Astrocyte (in vitro differentiated cells and primary cell): Measurements from ENCODE around the gene FAHD1. TPM values are rescaled to one million over a fixed set of nuclear protein-coding genes. Genes with fewer than 3 reads are reported as not detected.
A peak's percentile ranks its signal among the peaks of the same experiment; 100 is the strongest.

Experiments used
- DNase-seq: peaks from one replicate; pipeline ENCODE4 v3.0.0-alpha.2; 2010; ENCODE audit warnings: low read depth
- FAIRE-seq: peaks from 2 replicates; lab custom pipeline; 2011; peaks lifted over from hg19 to GRCh38; lab: Jason Lieb, UNC
- H2AFZ ChIP-seq: 2 replicates; pipeline ENCODE4 v1.6.0; 2012; ENCODE audit warnings: low read depth, low read length, inconsistent platforms
- H3K27ac ChIP-seq: 2 replicates; pipeline ENCODE4 v1.5.1; 2011; ENCODE audit warnings: low read depth, low read length, inconsistent platforms
- H3K27me3 ChIP-seq: 2 replicates; pipeline ENCODE4 v1.6.0; 2011; ENCODE audit warnings: low read length, inconsistent platforms; ENCODE audit not compliant: insufficient read depth
- H3K36me3 ChIP-seq: 2 replicates; pipeline ENCODE4 v1.5.1; 2011; ENCODE audit warnings: low read length, inconsistent platforms; ENCODE audit not compliant: insufficient read depth
- H3K4me1 ChIP-seq: 2 replicates; pipeline ENCODE4 v1.5.1; 2011; ENCODE audit warnings: low read length, inconsistent platforms; ENCODE audit not compliant: insufficient read depth
- H3K4me2 ChIP-seq: 2 replicates; pipeline ENCODE4 v1.6.0; 2012; ENCODE audit warnings: low read length, inconsistent platforms
- H3K4me3 ChIP-seq: 2 replicates; pipeline ENCODE4 v1.5.1; 2011; ENCODE audit warnings: low read depth, mild to moderate bottlenecking, low read length, inconsistent platforms; ENCODE audit not compliant: insufficient read depth
- H3K79me2 ChIP-seq: 2 replicates; pipeline ENCODE4 v1.6.0; 2012; ENCODE audit warnings: mild to moderate bottlenecking, low read length, inconsistent platforms; ENCODE audit not compliant: insufficient read depth
- H3K9ac ChIP-seq: 2 replicates; pipeline ENCODE4 v1.6.0; 2012; ENCODE audit warnings: mild to moderate bottlenecking, low read length, inconsistent platforms
- H3K9me3 ChIP-seq: 2 replicates; pipeline ENCODE4 v1.5.1; 2012; ENCODE audit warnings: low read depth, mild to moderate bottlenecking, low read length, inconsistent platforms; ENCODE audit not compliant: insufficient read depth
- H4K20me1 ChIP-seq: 2 replicates; pipeline ENCODE4 v1.6.0; 2012; ENCODE audit warnings: low read length, inconsistent platforms; ENCODE audit not compliant: insufficient read depth
- H3K27ac Mint-ChIP-seq: one replicate; pipeline ENCODE4 v1.8.0; 2021; ENCODE audit warnings: mild to moderate bottlenecking, mixed read lengths; ENCODE audit not compliant: unreplicated experiment
- H3K27me3 Mint-ChIP-seq: one replicate; pipeline ENCODE4 v1.8.0; 2021; ENCODE audit warnings: low read depth, mixed read lengths; ENCODE audit not compliant: unreplicated experiment
- H3K36me3 Mint-ChIP-seq: one replicate; pipeline ENCODE4 v1.8.0; 2021; ENCODE audit warnings: low read depth, mixed read lengths; ENCODE audit not compliant: unreplicated experiment
- H3K4me1 Mint-ChIP-seq: one replicate; pipeline ENCODE4 v1.8.0; 2021; ENCODE audit warnings: low read depth, mixed read lengths; ENCODE audit not compliant: unreplicated experiment
- H3K4me3 Mint-ChIP-seq: one replicate; pipeline ENCODE4 v1.8.0; 2021; ENCODE audit warnings: mild to moderate bottlenecking, moderate library complexity, mixed read lengths; ENCODE audit not compliant: unreplicated experiment
- H3K9me3 Mint-ChIP-seq: one replicate; pipeline ENCODE4 v1.8.0; 2021; ENCODE audit warnings: mild to moderate bottlenecking, mixed read lengths; ENCODE audit not compliant: unreplicated experiment
- EZH2 ChIP-seq: IDR thresholded peaks from 2 replicates; pipeline ENCODE4 v1.6.1; 2012; ENCODE audit warnings: mild to moderate bottlenecking, low read length, inconsistent platforms; ENCODE audit not compliant: insufficient read depth
- total RNA-seq: library from RNA; stranded (reverse); gene quantifications from 2 replicates; pipeline ENCODE4 v1.2.1, GENCODE V29; 2021
- TF ChIP-seq, protein P1 (sequence below): IDR thresholded peaks from 2 replicates; pipeline ENCODE4 v1.5.1; 2011; ENCODE audit warnings: low read depth, mild to moderate bottlenecking, inconsistent platforms, low read length, moderate library complexity; ENCODE audit not compliant: insufficient read depth

FAHD1 gene
- total RNA-seq, 1 donor from 2014 or later = 25.8 TPM

- Histone ChIP-seq H3K27ac (no peak overlapping the region), H3K9ac (no peak overlapping the region), H3K27me3 (no peaks in the 10 kb centered on the region), H3K9me3 (no peaks in the 10 kb centered on the region), H4K20me1 (peaks cover 38% of the 10 kb centered on the region), H2AFZ (no peak overlapping the region), H3K4me2 (no peak overlapping the region), H3K4me3 (no peak overlapping the region), H3K4me1 (peaks cover 12% of the 10 kb centered on the region), H3K36me3 (peaks cover under 1% of the 10 kb centered on the region), H3K79me2 (peaks cover 47% of the 10 kb centered on the region)
- Mint-ChIP-seq H3K27me3 (no peaks in the 10 kb centered on the region), H3K36me3 (peaks cover 2% of the 10 kb centered on the region), H3K4me3 (peak overlapping the region; percentile 94), H3K4me1 (peaks cover 9% of the 10 kb centered on the region), H3K9me3 (no peaks in the 10 kb centered on the region), H3K27ac (peak overlapping the region; percentile 95)
- FAIRE-seq (no peak), DNase-seq (no peak)
- TF ChIP-seq, protein P1, sequence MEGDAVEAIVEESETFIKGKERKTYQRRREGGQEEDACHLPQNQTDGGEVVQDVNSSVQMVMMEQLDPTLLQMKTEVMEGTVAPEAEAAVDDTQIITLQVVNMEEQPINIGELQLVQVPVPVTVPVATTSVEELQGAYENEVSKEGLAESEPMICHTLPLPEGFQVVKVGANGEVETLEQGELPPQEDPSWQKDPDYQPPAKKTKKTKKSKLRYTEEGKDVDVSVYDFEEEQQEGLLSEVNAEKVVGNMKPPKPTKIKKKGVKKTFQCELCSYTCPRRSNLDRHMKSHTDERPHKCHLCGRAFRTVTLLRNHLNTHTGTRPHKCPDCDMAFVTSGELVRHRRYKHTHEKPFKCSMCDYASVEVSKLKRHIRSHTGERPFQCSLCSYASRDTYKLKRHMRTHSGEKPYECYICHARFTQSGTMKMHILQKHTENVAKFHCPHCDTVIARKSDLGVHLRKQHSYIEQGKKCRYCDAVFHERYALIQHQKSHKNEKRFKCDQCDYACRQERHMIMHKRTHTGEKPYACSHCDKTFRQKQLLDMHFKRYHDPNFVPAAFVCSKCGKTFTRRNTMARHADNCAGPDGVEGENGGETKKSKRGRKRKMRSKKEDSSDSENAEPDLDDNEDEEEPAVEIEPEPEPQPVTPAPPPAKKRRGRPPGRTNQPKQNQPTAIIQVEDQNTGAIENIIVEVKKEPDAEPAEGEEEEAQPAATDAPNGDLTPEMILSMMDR = no peak
- TF ChIP-seq EZH2 = no peak
Measured at GRCh38 chr16:1779741-1780676, 47.0 kb upstream of the FAHD1 start.

DNA sequence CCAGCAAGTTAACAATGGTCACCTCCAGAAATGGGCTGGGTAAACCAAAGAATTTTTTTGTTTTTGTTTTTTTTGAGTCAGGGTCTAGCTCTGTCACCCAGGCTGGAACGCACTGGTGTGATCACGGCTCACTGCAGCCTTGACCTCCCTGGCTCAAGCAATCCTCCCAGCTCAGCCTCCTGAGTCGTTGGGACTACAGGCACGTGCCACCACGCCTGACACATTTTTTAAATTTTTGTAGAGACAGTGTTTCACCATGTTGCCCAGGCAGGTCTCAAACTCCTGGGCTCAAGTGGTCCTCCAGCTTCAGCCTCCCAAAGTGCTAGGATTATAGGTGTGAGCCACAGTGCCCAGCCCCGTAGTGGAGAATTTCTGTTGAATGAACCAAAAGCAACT, 46.3 kb upstream of the FAHD1 start:
- Mint-ChIP-seq H3K4me3 (peak overlapping the region; percentile 94), H3K4me1 (peaks cover 9% of the 10 kb centered on the region), H3K27me3 (no peaks in the 10 kb centered on the region), H3K9me3 (no peaks in the 10 kb centered on the region), H3K27ac (peak overlapping the region; percentile 95), H3K36me3 (peaks cover 2% of the 10 kb centered on the region)
- H3K27me3 ChIP-seq = no peaks in the 10 kb centered on the region
- no peak for FAIRE-seq
- no peak overlapping the region for H3K4me3 ChIP-seq
- peaks cover 43% of the 10 kb centered on the region for H4K20me1 ChIP-seq
- H2AFZ ChIP-seq = no peak overlapping the region
- peak overlapping the region; percentile 81 for H3K9ac ChIP-seq
- no peak for DNase-seq
- no peak overlapping the region for H3K27ac ChIP-seq
- peaks cover 12% of the 10 kb centered on the region for H3K4me1 ChIP-seq
- H3K79me2 ChIP-seq = peaks cover 47% of the 10 kb centered on the region
- TF ChIP-seq, protein P1 = no peak
- H3K9me3 ChIP-seq = no peaks in the 10 kb centered on the region
- peak overlapping the region; percentile 95 for H3K4me2 ChIP-seq
- H3K36me3 ChIP-seq = peaks cover 2% of the 10 kb centered on the region

DNA sequence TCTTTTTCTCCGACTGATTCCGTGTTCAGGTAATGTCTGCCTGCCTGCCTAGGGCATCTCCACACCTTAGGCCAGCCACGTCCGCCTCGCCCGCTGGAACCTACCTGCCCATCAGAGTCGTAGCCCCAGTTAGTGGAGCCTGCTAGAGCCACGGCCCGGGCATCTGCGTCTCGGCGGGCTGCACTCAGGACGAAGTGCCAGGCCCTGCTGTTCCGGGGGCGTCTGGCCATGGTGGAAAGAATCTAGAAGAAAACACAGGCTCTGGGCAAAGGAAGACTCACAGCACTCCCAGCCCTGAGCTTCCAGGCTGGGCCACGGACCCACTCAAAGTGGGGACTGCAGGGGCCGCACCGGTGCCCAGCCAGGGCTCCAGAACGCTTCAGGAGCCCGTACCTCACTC, 45.8 kb upstream of the FAHD1 start:
- peaks cover 52% of the 10 kb centered on the region for H3K79me2 ChIP-seq
- no peaks in the 10 kb centered on the region for H3K9me3 Mint-ChIP-seq

More for the DNA sequence above, 45.8 kb upstream of the FAHD1 start:
- H3K36me3 Mint-ChIP-seq = peaks cover 2% of the 10 kb centered on the region
- peaks cover 9% of the 10 kb centered on the region for H3K4me1 Mint-ChIP-seq
- no peaks in the 10 kb centered on the region for H3K27me3 ChIP-seq
- H3K27ac Mint-ChIP-seq = peak overlapping the region; percentile 95
- no peak overlapping the region for H3K27ac ChIP-seq
- no peak for FAIRE-seq
- no peaks in the 10 kb centered on the region for H3K9me3 ChIP-seq
- H3K4me2 ChIP-seq = peak overlapping the region; percentile 95
- TF ChIP-seq EZH2 = no peak
- TF ChIP-seq, protein P1 = no peak
- H2AFZ ChIP-seq = no peak overlapping the region
- H3K4me3 ChIP-seq = peak overlapping the region; percentile 75
- peaks cover 48% of the 10 kb centered on the region for H4K20me1 ChIP-seq
- DNase-seq = no peak
- peaks cover 2% of the 10 kb centered on the region for H3K36me3 ChIP-seq
- peak overlapping the region; percentile 94 for H3K4me3 Mint-ChIP-seq
- H3K9ac ChIP-seq = peak overlapping the region; percentile 81
- peaks cover 12% of the 10 kb centered on the region for H3K4me1 ChIP-seq
- no peaks in the 10 kb centered on the region for H3K27me3 Mint-ChIP-seq
